Gastroesophageal sphincter (tissue), 3 donors: ENCODE data around the gene GATA5.

Experiments
- EP300 ChIP-seq: sonication (generic); formaldehyde crosslinking; IDR thresholded peaks from one replicate; pipeline ENCODE4 v1.6.1; 2017; ENCODE audit warnings: antibody characterized with exemption, mild to moderate bottlenecking
- POLR2A ChIP-seq, 2 donors: fragments of 450-650 bp; IDR thresholded peaks; one replicate each; pipeline ENCODE4 v1.6.1; 2017; ENCODE audit warnings: antibody characterized with exemption in 2 of 2, mild to moderate bottlenecking in 2 of 2, moderate library complexity in 1 of 2
- POLR2AphosphoS5 ChIP-seq: sonication (generic); formaldehyde crosslinking; IDR thresholded peaks from one replicate; pipeline ENCODE4 v1.6.1; 2017; ENCODE audit warnings: antibody characterized with exemption
- TF ChIP-seq, protein P1 (sequence below), 4 experiments: fragments of 200-600 bp in 2 of 4; fragments of 450-650 bp in 2 of 4; sonication (generic) in 1 of 4; IDR thresholded peaks; one replicate each; pipeline ENCODE4 v1.5.1; 2017 to 2019; ENCODE audit warnings: antibody characterized with exemption in 4 of 4, mild to moderate bottlenecking in 2 of 4, moderate library complexity in 2 of 4

DNA sequence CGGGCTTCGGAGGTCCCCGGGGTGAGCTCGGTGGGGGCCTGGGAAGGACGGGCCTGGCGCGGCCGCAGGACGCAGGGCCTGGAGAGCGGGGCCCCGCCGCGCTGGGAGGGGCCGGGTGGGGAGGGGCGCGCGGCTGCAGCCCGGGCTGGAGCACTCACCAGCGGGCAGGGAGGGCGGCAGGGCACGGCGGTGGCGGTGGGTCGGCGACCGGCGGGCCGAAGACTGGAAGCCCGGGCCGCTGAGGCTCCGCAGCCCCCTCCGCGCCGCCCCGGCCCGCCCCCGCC lies at the start of gene GATA5:
- TF ChIP-seq, protein P1, sequence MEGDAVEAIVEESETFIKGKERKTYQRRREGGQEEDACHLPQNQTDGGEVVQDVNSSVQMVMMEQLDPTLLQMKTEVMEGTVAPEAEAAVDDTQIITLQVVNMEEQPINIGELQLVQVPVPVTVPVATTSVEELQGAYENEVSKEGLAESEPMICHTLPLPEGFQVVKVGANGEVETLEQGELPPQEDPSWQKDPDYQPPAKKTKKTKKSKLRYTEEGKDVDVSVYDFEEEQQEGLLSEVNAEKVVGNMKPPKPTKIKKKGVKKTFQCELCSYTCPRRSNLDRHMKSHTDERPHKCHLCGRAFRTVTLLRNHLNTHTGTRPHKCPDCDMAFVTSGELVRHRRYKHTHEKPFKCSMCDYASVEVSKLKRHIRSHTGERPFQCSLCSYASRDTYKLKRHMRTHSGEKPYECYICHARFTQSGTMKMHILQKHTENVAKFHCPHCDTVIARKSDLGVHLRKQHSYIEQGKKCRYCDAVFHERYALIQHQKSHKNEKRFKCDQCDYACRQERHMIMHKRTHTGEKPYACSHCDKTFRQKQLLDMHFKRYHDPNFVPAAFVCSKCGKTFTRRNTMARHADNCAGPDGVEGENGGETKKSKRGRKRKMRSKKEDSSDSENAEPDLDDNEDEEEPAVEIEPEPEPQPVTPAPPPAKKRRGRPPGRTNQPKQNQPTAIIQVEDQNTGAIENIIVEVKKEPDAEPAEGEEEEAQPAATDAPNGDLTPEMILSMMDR (IDR thresholded peaks at IDR 0.05) = no peak
- TF ChIP-seq EP300 = no peak
- TF ChIP-seq POLR2A (IDR thresholded peaks at IDR 0.05) = no peak
- TF ChIP-seq POLR2AphosphoS5 = no peak
